ENCODE results near the gene SNX6. TPM values are rescaled to one million over a fixed set of nuclear protein-coding genes. Genes with fewer than 3 reads are reported as not detected.

The SNX6 gene
- total and polyA plus RNA-seq, 2 donors (not counting 3 experiments of a cell fraction or from before 2014, with no cell fraction given): 95.1 to 120 TPM

GRCh38 chr14:34620115-34620514 lies 9.8 kb downstream of the SNX6 start:
- DNase-seq (ENCODE audit: low read depth, low spot score): no peak
- BruUV-seq (replicated peaks): no TSS peak
- POLR2A ChIA-PET: no interaction called here
- TF ChIP-seq GATA2 (IDR thresholded peaks at IDR 0.05; ENCODE audit: insufficient read depth, insufficient read length, low read depth, low read length) (no peak), MYC (IDR thresholded peaks at IDR 0.05; ENCODE audit: low read depth, low read length) (no peak), EZH2 (IDR thresholded peaks at IDR 0.05; ENCODE audit: borderline replicate concordance, low read depth, low read length, severe bottlenecking) (no peak), POLR2AphosphoS5 (IDR thresholded peaks at IDR 0.05; ENCODE audit: insufficient read depth, low read depth, low read length) (no peak), FOS (IDR thresholded peaks at IDR 0.05; ENCODE audit: borderline replicate concordance, insufficient read depth, low read length) (no peak), CTCF (IDR thresholded peaks at IDR 0.05; ENCODE audit: extremely low read depth in 1 of 2, insufficient read depth in 1 of 2, low read depth in 1 of 2, low read length in 2 of 2) (no peak), JUN (IDR thresholded peaks at IDR 0.05; ENCODE audit: borderline replicate concordance, insufficient read depth, insufficient read length, low read depth) (no peak), POLR2A (IDR thresholded peaks at IDR 0.05; ENCODE audit: low read depth, low read length) (no peak)
- TF ChIP-seq, protein P1, sequence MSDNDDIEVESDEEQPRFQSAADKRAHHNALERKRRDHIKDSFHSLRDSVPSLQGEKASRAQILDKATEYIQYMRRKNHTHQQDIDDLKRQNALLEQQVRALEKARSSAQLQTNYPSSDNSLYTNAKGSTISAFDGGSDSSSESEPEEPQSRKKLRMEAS (IDR thresholded peaks at IDR 0.05; ENCODE audit: insufficient read depth, insufficient read length): no peak
- no peaks in the 10 kb centered on the region for H3K27me3 ChIP-seq (ENCODE audit: control insufficient read depth in 2 of 2, insufficient read depth in 2 of 2, low read length in 2 of 2)
- H3K9me3 ChIP-seq (replicated peaks; ENCODE audit: control insufficient read depth, insufficient read depth, low read length): no peaks in the 10 kb centered on the region
- H3K4me2 ChIP-seq (ENCODE audit: insufficient read depth, low read length): no peak overlapping the region
- peaks cover 2% of the 10 kb centered on the region for H4K20me1 ChIP-seq (replicated peaks; ENCODE audit: control insufficient read depth, extremely low read depth, insufficient read depth, low read length)
- H3K9me1 ChIP-seq (replicated peaks; ENCODE audit: control insufficient read depth, extremely low read depth, insufficient read depth, low read length): no peaks in the 10 kb centered on the region
- intact Hi-C loops (cut with micrococcal nuclease) (no loop called here), dilution Hi-C loops (cut with MboI; ENCODE audit: extremely low pct_ligation_motif_present, low sequenced_read_pairs) (no loop called here)
- peaks cover 16% of the 10 kb centered on the region for H3K4me1 ChIP-seq (ENCODE audit: control insufficient read depth, extremely low read depth, insufficient read depth, low read length)
- H3K79me2 ChIP-seq (ENCODE audit: control insufficient read depth, insufficient read depth, low read length): peaks cover 61% of the 10 kb centered on the region
- peaks cover 0 to 2% of the 10 kb centered on the region in 2 experiments for H3K36me3 ChIP-seq (ENCODE audit: control insufficient read depth in 2 of 2, extremely low read depth in 1 of 2, insufficient read depth in 2 of 2, low read length in 2 of 2)
- no peak overlapping the region for H3K9ac ChIP-seq (replicated peaks; ENCODE audit: extremely low read depth, insufficient read depth, low read length)
- no peak overlapping the region for H3K27ac ChIP-seq (ENCODE audit: insufficient read depth, low read depth, low read length)
- no peak overlapping the region for H3K4me3 ChIP-seq (replicated peaks in 1 of 3; ENCODE audit: insufficient read depth in 1 of 3, low read depth in 1 of 3, low read length in 3 of 3)
- no peak overlapping the region for H2AFZ ChIP-seq (ENCODE audit: low read depth, low read length)
- no peak for FAIRE-seq
- CTCF ChIA-PET: interaction anchor here (0.7 kb wide), 1 partner anchor 103 kb away, joined by 3 read pairs; no protein-coding TSS in a partner anchor

Data from endothelial cell of umbilical vein (primary cell).